Measurements from ENCODE around the gene ZNF451.
A peak's percentile ranks its signal among the peaks of the same experiment; 100 is the strongest.

Gene ZNF451

DNA sequence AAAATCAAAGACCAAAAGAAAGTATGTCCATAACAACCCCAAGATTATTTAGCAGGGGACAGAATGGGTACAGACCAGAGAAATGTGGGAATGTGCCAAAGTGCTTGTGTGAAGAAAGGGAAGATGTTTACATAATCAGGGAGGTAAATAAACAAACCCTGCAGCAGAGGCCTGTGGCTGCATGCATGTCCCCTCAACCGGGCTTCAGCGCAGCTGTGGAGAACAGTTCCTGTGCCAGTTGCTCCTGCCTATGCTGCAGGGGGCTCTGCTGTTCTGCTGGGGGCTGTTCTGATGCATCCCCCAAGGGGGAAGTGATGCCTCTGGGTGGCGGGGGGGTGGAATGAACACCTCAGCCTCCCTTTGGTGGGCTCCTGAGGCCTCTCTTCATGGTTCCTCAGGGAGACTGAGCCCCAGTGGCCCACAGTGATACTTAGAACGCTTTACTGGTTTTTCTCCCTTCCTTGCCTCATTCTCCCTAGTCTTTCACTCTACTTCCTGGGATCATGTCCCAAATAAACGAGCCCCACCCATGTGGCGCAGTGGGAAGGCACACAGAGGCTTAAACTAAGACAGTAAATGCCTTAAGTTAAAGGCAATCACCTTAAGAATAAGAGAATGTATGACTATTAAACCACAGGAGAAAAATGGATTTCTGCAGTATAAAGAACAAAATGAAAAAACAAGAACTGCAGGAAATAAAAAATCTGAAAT is 109.1 kb downstream of the ZNF451 start:
- TF ChIP-seq POLR2AphosphoS5 (IDR thresholded peaks at IDR 0.05; ENCODE audit: low read depth, low read length) (no peak), POU2F2 (IDR thresholded peaks at IDR 0.05; ENCODE audit: low read depth, low read length) (no peak), TAF1 (IDR thresholded peaks at IDR 0.05; ENCODE audit: low read depth, low read length) (no peak), POLR2A (IDR thresholded peaks at IDR 0.05; ENCODE audit: low read depth, low read length) (no peak), PAX5 (IDR thresholded peaks at IDR 0.05; ENCODE audit: insufficient read depth, low read length, severe bottlenecking) (no peak), SPI1 (IDR thresholded peaks at IDR 0.05; ENCODE audit: low read depth, low read length) (no peak)
- FAIRE-seq (no peak), DNase-seq (ENCODE audit: insufficient read length, low spot score) (no peak)

DNA sequence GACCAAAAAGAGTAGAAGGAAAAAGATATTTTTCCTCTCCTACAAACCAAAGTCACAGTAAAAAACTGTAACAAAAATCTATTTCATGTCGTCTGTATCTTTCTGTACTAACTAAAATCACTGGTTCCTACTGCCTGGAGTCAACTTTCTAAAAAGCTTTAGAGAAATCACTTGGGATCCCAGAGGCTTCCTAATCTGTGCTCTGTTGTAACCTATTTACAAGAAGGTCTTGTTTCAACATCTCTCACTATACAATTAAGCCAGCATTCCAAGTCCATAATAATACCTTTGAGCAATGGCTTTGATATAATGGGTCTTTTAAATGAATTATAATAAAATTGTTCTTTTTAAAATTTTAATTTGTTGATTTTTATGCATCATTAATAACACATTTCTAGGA is 111.7 kb downstream of the ZNF451 start:
- FAIRE-seq (no peak), DNase-seq (ENCODE audit: insufficient read length, low spot score) (no peak)
- TF ChIP-seq TAF1 (IDR thresholded peaks at IDR 0.05; ENCODE audit: low read depth, low read length) = no peak
- no peak for TF ChIP-seq POU2F2 (IDR thresholded peaks at IDR 0.05; ENCODE audit: low read depth, low read length)
- TF ChIP-seq PAX5 (IDR thresholded peaks at IDR 0.05; ENCODE audit: insufficient read depth, low read length, severe bottlenecking) = no peak

DNA sequence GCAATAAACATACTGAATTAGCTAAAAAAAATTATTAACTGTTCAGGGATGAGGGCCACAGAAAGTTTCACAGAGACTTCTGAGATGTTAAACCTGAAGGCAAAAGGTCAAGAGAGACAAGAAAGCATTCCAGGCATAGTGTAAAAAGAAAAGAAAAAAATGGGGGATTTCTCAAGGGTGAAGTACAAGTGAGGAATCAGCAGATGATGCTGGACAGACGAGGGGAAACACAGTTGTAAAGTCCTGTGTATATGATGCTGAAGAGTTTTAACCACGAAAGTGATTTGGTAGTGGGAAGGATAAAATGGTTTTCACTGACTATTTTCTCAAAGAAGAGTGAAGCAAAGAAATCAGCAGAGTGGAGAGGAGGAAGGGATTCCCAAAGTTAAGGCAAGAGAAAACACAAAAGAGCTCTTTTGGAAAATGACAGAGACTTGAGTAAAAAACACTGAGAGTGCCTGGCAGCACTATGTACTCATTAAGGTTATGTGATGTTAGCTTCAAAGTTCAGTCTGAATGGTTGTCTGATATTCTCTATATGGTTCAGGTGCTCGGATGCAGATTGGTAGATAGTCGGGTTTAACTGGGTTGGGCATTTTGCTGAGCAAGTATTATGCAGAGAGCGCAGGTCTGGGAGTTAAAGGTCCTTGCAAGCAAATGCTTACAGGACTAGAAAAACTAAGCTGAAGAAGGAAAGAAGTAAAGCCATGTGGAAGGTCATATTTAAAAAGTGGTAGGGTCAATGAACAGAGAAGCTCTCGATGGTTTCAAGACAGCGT is 115.8 kb downstream of the ZNF451 start:
- no peak for DNase-seq (ENCODE audit: insufficient read length, low spot score)
- TF ChIP-seq SPI1 (IDR thresholded peaks at IDR 0.05; ENCODE audit: low read depth, low read length) (no peak), POLR2AphosphoS5 (IDR thresholded peaks at IDR 0.05; ENCODE audit: low read depth, low read length) (no peak), TAF1 (IDR thresholded peaks at IDR 0.05; ENCODE audit: low read depth, low read length) (no peak), POU2F2 (IDR thresholded peaks at IDR 0.05; ENCODE audit: low read depth, low read length) (no peak), POLR2A (IDR thresholded peaks at IDR 0.05; ENCODE audit: low read depth, low read length) (no peak), PAX5 (IDR thresholded peaks at IDR 0.05; ENCODE audit: insufficient read depth, low read length, severe bottlenecking) (no peak)
- FAIRE-seq = peak; percentile 20

DNA sequence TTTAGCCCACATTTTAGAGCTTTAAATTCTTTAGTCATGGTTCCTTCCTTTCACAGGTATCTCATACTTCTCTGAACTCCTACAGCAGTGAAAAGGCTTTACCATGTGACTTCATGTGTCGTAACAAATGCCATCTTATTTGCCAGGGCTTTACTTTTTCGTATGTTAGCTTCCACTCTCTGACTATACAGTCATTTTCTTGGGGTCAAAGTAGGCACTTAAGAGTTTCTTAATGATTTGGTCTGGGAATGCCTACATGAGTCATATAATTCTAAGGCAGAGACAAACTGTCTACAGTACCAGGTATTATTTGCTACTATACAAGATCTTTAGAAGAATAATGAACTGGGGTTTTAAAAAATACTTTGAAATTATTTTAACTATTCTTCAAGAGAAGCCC is 117.2 kb downstream of the ZNF451 start:
- TF ChIP-seq TAF1 (IDR thresholded peaks at IDR 0.05; ENCODE audit: low read depth, low read length) = no peak
- no peak for TF ChIP-seq SPI1 (IDR thresholded peaks at IDR 0.05; ENCODE audit: low read depth, low read length)
- no peak for TF ChIP-seq POLR2AphosphoS5 (IDR thresholded peaks at IDR 0.05; ENCODE audit: low read depth, low read length)
- TF ChIP-seq POU2F2 (IDR thresholded peaks at IDR 0.05; ENCODE audit: low read depth, low read length) = no peak
- TF ChIP-seq PAX5 (IDR thresholded peaks at IDR 0.05; ENCODE audit: insufficient read depth, low read length, severe bottlenecking) = no peak
- DNase-seq (ENCODE audit: insufficient read length, low spot score) = no peak
- FAIRE-seq = no peak

DNA sequence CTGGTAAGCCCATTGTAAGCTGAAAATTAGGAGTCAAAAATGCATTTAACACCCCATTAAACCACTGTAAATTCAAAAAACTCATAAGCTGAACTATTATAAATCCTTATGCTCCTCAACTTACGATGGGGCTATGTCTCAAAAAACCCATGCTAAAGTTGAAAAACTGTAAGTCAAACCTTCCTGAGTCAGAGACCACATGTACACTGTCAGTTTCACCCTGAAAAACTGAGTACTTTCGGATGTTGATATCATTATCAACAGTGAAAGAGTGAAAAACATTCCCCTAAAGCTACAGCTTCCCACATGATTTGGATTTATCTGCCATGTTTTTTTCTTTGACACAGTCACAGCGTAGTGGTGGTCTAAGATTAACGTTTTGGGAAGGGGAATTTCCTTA is 117.9 kb downstream of the ZNF451 start:
- FAIRE-seq (peak; percentile 66), DNase-seq (ENCODE audit: insufficient read length, low spot score) (no peak)
- TF ChIP-seq TAF1 (IDR thresholded peaks at IDR 0.05; ENCODE audit: low read depth, low read length) (no peak), POU2F2 (IDR thresholded peaks at IDR 0.05; ENCODE audit: low read depth, low read length) (no peak), POLR2A (IDR thresholded peaks at IDR 0.05; ENCODE audit: low read depth, low read length) (no peak), POLR2AphosphoS5 (IDR thresholded peaks at IDR 0.05; ENCODE audit: low read depth, low read length) (no peak), SPI1 (IDR thresholded peaks at IDR 0.05; ENCODE audit: low read depth, low read length) (no peak)

DNA sequence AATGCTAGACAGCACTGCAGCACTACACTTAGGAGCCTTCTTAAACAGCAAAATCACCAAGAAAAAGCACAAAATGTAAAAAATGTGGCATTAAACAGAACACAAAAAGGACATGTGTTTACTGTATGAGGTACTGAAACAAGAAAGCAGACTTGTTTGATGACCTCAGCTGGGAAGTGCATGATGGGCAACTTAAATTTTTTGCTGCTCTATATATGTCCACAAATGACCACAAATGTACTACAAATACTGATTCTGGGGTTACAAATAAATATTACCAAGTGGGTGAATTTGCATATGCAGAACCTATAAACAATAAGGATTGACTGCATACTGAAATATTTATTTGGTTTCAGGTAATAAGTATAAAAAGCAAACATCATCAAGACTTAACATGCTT is 119.0 kb downstream of the ZNF451 start:
- DNase-seq (ENCODE audit: insufficient read length, low spot score) = no peak
- TF ChIP-seq TAF1 (IDR thresholded peaks at IDR 0.05; ENCODE audit: low read depth, low read length) (no peak), PAX5 (IDR thresholded peaks at IDR 0.05; ENCODE audit: insufficient read depth, low read length, severe bottlenecking) (no peak), POLR2AphosphoS5 (IDR thresholded peaks at IDR 0.05; ENCODE audit: low read depth, low read length) (no peak), POU2F2 (IDR thresholded peaks at IDR 0.05; ENCODE audit: low read depth, low read length) (no peak), SPI1 (IDR thresholded peaks at IDR 0.05; ENCODE audit: low read depth, low read length) (no peak), POLR2A (IDR thresholded peaks at IDR 0.05; ENCODE audit: low read depth, low read length) (no peak)
- FAIRE-seq = peak; percentile 38

DNA sequence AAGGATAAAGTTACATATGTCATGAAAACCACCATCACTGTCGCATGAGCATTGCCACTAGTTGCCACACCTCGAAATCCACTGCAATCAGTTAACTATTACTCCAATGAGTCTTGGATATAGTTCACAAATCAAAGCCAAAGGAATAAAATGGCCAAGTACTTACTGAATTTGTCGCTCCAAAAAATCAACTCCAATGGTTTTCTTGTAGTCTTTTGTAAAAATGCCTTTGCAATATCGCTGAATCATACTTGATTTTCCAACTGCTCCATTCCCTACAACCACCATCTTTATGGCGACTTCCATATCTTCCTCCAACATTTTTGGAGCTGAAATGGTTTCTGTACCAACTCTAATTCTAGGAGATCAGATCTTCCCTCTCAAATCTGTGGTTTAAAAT is 120.1 kb downstream of the ZNF451 start:
- DNase-seq (ENCODE audit: insufficient read length, low spot score) = no peak
- FAIRE-seq = no peak
- no peak for TF ChIP-seq POLR2A (IDR thresholded peaks at IDR 0.05; ENCODE audit: low read depth, low read length)
- no peak for TF ChIP-seq POU2F2 (IDR thresholded peaks at IDR 0.05; ENCODE audit: low read depth, low read length)
- no peak for TF ChIP-seq PAX5 (IDR thresholded peaks at IDR 0.05; ENCODE audit: insufficient read depth, low read length, severe bottlenecking)
- no peak for TF ChIP-seq SPI1 (IDR thresholded peaks at IDR 0.05; ENCODE audit: low read depth, low read length)
- TF ChIP-seq TAF1 (IDR thresholded peaks at IDR 0.05; ENCODE audit: low read depth, low read length) = no peak
- TF ChIP-seq POLR2AphosphoS5 (IDR thresholded peaks at IDR 0.05; ENCODE audit: low read depth, low read length) = no peak

DNA sequence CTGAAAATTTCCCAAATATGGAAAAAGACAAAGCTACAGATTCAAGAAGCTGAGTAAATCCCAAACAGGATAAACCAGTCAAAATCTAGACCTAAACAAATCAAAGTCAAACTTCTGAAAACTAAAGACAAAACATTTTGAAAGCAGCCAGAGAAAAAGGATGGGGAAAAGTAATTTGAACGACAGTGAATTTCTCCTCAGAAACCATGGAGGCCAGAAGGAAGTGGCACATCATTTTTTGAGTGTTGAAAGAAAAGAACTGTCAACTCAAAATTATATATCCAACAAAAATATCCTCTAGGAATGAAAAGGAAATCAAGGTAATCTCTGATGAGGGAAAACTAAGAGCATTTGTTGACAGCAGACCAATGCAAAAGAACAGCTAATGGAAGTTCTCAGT is 125.3 kb downstream of the ZNF451 start:
- no peak for DNase-seq (ENCODE audit: insufficient read length, low spot score)
- no peak for FAIRE-seq
- no peak for TF ChIP-seq TAF1 (IDR thresholded peaks at IDR 0.05; ENCODE audit: low read depth, low read length)
- no peak for TF ChIP-seq POLR2A (IDR thresholded peaks at IDR 0.05; ENCODE audit: low read depth, low read length)
- TF ChIP-seq POLR2AphosphoS5 (IDR thresholded peaks at IDR 0.05; ENCODE audit: low read depth, low read length) = no peak
- no peak for TF ChIP-seq POU2F2 (IDR thresholded peaks at IDR 0.05; ENCODE audit: low read depth, low read length)
- no peak for TF ChIP-seq SPI1 (IDR thresholded peaks at IDR 0.05; ENCODE audit: low read depth, low read length)
- no peak for TF ChIP-seq PAX5 (IDR thresholded peaks at IDR 0.05; ENCODE audit: insufficient read depth, low read length, severe bottlenecking)

DNA sequence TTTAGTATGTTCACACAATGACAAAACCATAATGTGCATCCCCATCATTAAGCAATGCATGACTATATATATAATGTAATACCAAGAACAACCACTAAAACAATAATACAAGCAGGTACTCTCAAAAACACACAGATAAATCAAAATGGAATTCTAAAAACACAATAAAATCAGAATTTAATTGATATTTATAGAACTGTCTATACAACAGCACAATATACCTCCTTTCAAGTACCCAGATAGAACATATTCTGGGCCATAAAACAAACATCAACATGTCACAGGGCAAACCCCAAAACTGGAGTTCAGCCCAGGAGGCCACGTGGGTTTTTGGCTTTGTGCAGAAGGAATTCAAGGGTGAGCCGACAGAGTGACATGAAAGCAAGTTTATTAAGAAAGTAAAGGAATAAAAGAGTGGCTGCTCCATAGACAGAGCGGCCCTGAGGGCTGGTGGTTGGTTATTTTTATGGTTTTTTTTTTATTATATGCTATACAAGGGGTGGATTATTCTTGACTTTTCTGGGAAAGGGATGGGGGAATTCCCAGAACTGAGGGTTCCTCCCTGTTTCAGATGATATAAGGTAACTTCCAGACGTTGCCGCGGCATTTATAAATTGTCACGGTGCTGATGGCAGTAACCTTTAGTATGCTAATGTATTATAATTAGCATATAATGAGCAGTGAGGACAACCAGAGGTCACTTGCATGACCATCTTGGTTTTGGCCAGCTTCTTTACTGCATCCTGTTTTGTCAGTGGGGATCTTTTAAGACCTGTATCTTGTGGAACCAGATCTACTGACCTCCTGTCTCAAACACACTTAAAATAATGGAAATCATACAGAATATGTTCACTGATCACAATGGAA is 126.5 kb downstream of the ZNF451 start:
- FAIRE-seq (no peak), DNase-seq (ENCODE audit: insufficient read length, low spot score) (no peak)
- no peak for TF ChIP-seq POLR2A (IDR thresholded peaks at IDR 0.05; ENCODE audit: low read depth, low read length)
- no peak for TF ChIP-seq POU2F2 (IDR thresholded peaks at IDR 0.05; ENCODE audit: low read depth, low read length)
- no peak for TF ChIP-seq TAF1 (IDR thresholded peaks at IDR 0.05; ENCODE audit: low read depth, low read length)
- TF ChIP-seq PAX5 (IDR thresholded peaks at IDR 0.05; ENCODE audit: insufficient read depth, low read length, severe bottlenecking) = no peak
- no peak for TF ChIP-seq SPI1 (IDR thresholded peaks at IDR 0.05; ENCODE audit: low read depth, low read length)
- no peak for TF ChIP-seq POLR2AphosphoS5 (IDR thresholded peaks at IDR 0.05; ENCODE audit: low read depth, low read length)
